Activated naive CD8-positive, alpha-beta T cell treated with anti-CD3 and anti-CD28 coated beads, Interleukin-2, amount 10 ng/mL, durations not matched to agents 7 days and 5 days (primary cell): ENCODE data around the gene DNMT1. TPM values are rescaled to one million over a fixed set of nuclear protein-coding genes. Genes with fewer than 3 reads are reported as not detected.

Source experiments
- ATAC-seq: fragments of 150-1000 bp; cut with Tn5 transposase; one replicate; pipeline ENCODE4 v1.10.0; 2021; ENCODE audit warnings: low read depth, moderate library complexity
- POLR2A ChIA-PET: fragments of 350-600 bp; sonication (Branson Sonifier 250); formaldehyde crosslinking; loops from one replicate; lab custom pipeline; 2021; ENCODE audit warnings: antibody characterized with exemption; lab: Charles Lee
- DNase-seq: peaks from one replicate; pipeline ENCODE4 v3.0.0; 2021
- H3K27ac Mint-ChIP-seq: one replicate; pipeline ENCODE4 v1.8.0; 2022; ENCODE audit warnings: mild to moderate bottlenecking, mixed read lengths
- H3K27me3 Mint-ChIP-seq: one replicate; pipeline ENCODE4 v1.8.0; 2022; ENCODE audit warnings: mild to moderate bottlenecking, moderate library complexity, mixed read lengths
- H3K36me3 Mint-ChIP-seq: one replicate; pipeline ENCODE4 v1.8.0; 2021; ENCODE audit warnings: mild to moderate bottlenecking, mixed read lengths
- H3K4me1 Mint-ChIP-seq: one replicate; pipeline ENCODE4 v1.8.0; 2021; ENCODE audit warnings: mixed read lengths
- H3K4me3 Mint-ChIP-seq: one replicate; pipeline ENCODE4 v1.8.0; 2022; ENCODE audit warnings: mild to moderate bottlenecking, moderate library complexity, mixed read lengths
- H3K9me3 Mint-ChIP-seq: one replicate; pipeline ENCODE4 v1.8.0; 2021; ENCODE audit warnings: mixed read lengths
- total RNA-seq, 2 experiments: library from RNA; stranded (reverse); gene quantifications; one replicate each; pipeline ENCODE4 v1.2.3, GENCODE V29; 2021

Gene DNMT1
- total RNA-seq, 2 experiments from 2014 or later = 347 to 384 TPM

DNA sequence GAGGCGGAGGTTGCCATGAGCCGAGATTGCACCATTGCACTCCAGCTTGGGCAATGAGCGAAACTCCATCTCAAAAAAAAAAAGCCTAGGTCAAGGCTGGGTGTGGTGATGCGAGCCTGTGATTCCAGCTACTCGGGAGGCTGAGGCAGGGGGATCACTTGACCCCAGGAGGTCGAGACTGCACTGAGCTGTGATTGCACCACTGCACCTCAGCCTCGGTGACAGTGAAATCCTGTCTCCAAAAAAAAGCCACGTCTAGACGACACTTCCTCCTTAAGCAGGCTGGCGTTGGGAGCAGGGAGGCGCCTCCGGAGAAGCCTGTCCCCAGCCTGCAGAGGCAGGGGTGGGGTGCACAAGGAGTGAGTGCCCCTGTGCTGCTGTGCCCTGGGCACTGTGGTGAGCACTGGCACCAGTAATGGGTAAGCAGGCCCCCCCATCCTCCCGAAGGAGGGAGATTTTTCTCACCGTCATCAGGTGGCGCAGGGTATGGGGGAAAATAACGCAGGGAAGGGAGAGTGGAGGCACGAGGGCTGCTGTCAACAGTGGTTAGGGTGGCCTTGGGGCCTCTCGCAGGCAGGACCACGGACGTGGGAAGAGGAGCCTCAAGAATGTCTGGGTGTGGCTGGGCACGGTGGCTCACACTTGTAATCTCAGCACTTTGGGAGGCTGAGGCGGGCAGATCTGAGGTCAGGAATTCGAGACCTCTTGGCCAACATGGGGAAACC lies 82.6 kb downstream of the DNMT1 start:
- DNase-seq = peak; percentile 54
- Mint-ChIP-seq H3K9me3 (no peaks in the 10 kb centered on the region), H3K4me3 (peak overlapping the region; percentile 88), H3K4me1 (peaks cover 33% of the 10 kb centered on the region), H3K27me3 (no peaks in the 10 kb centered on the region), H3K27ac (peak overlapping the region; percentile 93), H3K36me3 (peaks cover 35% of the 10 kb centered on the region)
- peak; percentile 13 for ATAC-seq
- POLR2A ChIA-PET = interaction anchor here (0.6 to 7.5 kb wide), 8 partner anchors 8 to 192 kb away, joined by 3 to 79 read pairs (median 4); partner anchors contain the start of genes ANGPTL6, DNMT1 and PPAN

DNA sequence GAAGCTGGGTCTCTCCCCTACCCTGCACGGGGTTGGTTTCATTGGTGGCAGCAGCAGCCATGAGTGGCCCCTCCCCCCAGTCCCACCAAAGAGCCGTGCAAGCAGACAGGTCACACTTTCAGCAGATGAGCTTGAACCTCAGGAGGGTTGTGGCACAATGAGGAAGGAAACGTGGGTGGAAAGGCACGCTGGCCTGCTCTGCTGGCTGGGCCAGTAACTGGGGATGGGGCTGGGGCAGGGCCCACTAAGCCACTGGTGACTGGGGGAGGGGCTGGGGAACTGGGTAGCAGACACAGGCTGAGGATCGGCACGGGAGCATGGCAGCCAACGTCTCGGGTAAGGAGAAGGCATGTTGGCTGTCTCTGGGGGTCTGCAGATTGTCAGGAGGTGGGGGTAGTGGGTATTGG lies 83.3 kb downstream of the DNMT1 start, which contains the start of gene P2RY11:
P2RY11 (plus strand) TSS at position 289 of the 407 bp plus-strand sequence; CDS start at position 318, 29 bp downstream.
- POLR2A ChIA-PET = interaction anchor here (0.6 to 7.5 kb wide), 7 partner anchors 7 to 611 kb away, joined by 3 to 79 read pairs (median 5); partner anchors contain the start of genes ANGPTL6, DNMT1 and PPAN
- Mint-ChIP-seq H3K4me3 (peak within 1 kb of the TSS; percentile 88), H3K27ac (peak within 1 kb of the TSS; percentile 93), H3K4me1 (peaks cover 38% of the 10 kb centered on the region), H3K27me3 (no peaks in the 10 kb centered on the region), H3K9me3 (no peaks in the 10 kb centered on the region), H3K36me3 (peaks cover 39% of the 10 kb centered on the region)
- peak; percentile 64 for DNase-seq
- peak; percentile 38 for ATAC-seq

DNA sequence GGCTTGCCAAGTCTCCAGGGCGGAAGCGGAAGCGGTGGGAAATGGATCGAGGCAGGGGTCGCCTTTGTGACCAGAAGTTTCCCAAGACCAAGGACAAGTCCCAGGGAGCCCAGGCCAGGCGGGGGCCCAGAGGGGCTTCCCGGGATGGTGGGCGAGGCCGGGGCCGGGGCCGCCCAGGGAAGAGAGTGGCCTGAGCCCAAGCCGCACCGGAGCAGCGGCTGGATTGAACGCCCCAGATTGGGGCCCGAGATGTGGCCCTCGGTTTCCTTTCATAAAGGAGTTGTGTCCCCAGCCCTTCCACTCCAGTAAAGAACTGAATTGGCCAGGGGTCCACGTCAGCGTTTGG lies 83.8 kb downstream of the DNMT1 start:
- Mint-ChIP-seq H3K4me1 (peaks cover 39% of the 10 kb centered on the region), H3K36me3 (peaks cover 38% of the 10 kb centered on the region), H3K9me3 (no peaks in the 10 kb centered on the region), H3K27me3 (no peaks in the 10 kb centered on the region), H3K4me3 (peak overlapping the region; percentile 88), H3K27ac (peak overlapping the region; percentile 93)
- no peak for DNase-seq
- ATAC-seq = no peak
- POLR2A ChIA-PET = interaction anchor here (0.5 to 7.5 kb wide), 7 partner anchors 7 to 610 kb away, joined by 4 to 79 read pairs (median 5); partner anchors contain the start of genes ANGPTL6, DNMT1 and PPAN

DNA sequence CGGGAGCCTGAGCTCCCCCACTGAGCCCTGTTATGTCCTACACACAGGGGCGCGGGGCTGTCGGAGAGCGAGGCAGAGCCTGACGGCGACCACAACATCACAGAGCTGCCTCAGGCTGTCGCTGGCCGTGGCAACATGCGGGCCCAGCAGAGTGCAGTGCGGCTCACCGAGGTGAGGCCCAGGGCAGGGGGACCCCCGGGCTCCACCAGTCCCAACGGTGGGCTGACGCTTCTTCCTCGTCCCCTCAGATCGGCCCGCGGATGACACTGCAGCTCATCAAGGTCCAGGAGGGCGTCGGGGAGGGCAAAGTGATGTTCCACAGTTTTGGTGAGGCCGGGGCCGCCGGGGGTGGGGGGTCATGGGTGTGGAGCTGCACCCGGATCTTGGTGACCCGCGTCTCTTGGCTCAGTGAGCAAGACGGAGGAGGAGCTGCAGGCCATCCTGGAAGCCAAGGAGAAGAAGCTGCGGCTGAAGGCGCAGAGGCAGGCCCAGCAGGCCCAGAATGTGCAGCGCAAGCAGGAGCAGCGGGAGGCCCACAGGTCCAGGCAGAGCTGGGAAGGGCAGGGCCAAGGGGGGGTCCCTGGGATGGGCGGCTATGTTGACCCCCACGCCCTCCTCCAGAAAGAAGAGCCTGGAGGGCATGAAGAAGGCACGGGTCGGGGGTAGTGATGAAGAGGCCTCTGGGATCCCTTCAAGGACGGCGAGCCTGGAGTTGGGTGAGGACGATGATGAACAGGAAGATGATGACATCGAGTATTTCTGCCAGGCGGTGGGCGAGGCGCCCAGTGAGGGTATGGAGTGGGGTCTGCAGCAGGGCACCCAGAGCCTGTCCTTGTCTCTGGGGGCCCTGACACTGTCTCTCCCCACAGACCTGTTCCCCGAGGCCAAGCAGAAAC lies 84.4 kb downstream of the DNMT1 start:
- Mint-ChIP-seq H3K4me1 (peaks cover 45% of the 10 kb centered on the region), H3K27ac (peak overlapping the region; percentile 89), H3K36me3 (peaks cover 38% of the 10 kb centered on the region), H3K4me3 (peak overlapping the region; percentile 78), H3K27me3 (no peaks in the 10 kb centered on the region), H3K9me3 (no peaks in the 10 kb centered on the region)
- DNase-seq (no peak), ATAC-seq (no peak)
- POLR2A ChIA-PET = interaction anchor here (0.5 to 7.5 kb wide), 4 partner anchors 6 to 29 kb away, joined by 3 to 79 read pairs (median 42); partner anchors contain the start of genes ANGPTL6 and PPAN

DNA sequence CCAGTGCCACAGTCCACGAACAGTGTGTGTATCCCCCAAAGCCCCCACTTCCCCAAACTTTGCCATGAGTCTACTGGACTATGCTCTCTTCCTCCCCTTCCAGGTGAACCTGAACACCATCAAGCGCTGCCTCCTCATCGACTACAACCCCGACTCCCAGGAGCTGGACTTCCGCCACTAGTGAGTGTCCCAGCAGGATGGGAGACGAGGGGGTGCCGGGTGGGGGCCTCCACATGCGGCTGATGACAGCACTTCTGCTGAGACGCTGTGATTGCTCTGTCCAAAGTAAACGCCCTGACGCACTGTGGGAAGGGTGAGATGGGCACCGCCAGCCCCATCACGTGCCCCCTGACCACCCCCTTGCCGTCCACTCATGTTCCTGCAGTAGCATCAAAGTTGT lies 85.2 kb downstream of the DNMT1 start:
- no peak for ATAC-seq
- H3K27me3 Mint-ChIP-seq = no peaks in the 10 kb centered on the region
- peaks cover 52% of the 10 kb centered on the region for H3K4me1 Mint-ChIP-seq
- POLR2A ChIA-PET = interaction anchor here (0.9 to 7.3 kb wide), 3 partner anchors 8 to 30 kb away, joined by 3 to 79 read pairs (median 9); no protein-coding TSS in a partner anchor
- H3K27ac Mint-ChIP-seq = peak overlapping the region; percentile 70
- no peaks in the 10 kb centered on the region for H3K9me3 Mint-ChIP-seq
- no peak for DNase-seq
- H3K4me3 Mint-ChIP-seq = peak overlapping the region; percentile 44
- H3K36me3 Mint-ChIP-seq = peaks cover 39% of the 10 kb centered on the region

DNA sequence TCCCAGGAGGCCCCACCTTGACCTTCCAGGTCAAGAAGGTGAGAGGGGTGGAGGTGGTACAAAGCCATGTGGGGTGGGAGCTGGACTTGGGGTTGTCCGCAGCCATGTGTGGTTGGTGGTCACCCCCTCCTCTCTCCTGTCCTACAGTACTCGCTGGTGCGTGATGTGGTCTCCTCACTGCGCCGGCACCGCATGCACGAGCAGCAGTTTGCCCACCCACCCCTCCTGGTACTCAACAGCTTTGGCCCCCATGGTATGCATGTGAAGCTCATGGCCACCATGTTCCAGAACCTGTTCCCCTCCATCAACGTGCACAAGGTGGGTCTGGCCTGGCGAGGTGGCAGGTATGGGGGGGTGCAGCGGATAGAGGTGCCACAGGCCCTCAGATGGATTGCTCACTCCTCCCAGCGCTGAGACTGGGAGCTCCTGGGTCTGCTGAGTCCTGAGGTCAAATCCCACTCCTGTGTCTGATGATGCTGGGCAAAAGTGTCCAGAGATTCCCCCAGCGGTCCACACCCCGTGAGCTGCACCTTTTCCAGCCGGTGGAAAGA lies 86.9 kb downstream of the DNMT1 start:
- Mint-ChIP-seq H3K27me3 (no peaks in the 10 kb centered on the region), H3K4me3 (peak overlapping the region; percentile 85), H3K9me3 (no peaks in the 10 kb centered on the region), H3K4me1 (peaks cover 55% of the 10 kb centered on the region), H3K36me3 (peaks cover 39% of the 10 kb centered on the region), H3K27ac (peak overlapping the region; percentile 100)
- POLR2A ChIA-PET = interaction anchor here (0.7 to 5.0 kb wide), 3 partner anchors 9 to 11 kb away, joined by 4 to 112 read pairs (median 9); no protein-coding TSS in a partner anchor
- no peak for DNase-seq
- no peak for ATAC-seq

DNA sequence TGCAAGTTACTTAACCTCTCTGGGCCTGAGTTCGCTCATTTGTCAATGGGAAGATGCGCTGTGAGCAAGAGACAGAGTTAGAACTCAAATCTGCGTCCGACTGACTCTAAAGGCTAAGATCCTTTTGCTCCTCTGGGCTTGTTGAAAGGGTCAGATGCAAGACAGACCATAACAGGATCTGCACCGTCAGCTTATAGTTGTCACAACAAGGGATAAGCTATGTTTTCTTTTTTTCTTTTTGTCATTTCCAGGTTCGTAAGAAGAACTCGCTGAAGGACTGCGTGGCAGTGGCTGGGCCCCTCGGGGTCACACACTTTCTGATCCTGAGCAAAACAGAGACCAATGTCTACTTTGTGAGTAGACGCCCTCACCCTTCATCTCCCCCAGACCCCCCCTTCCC lies 87.5 kb downstream of the DNMT1 start:
- Mint-ChIP-seq H3K4me3 (peak overlapping the region; percentile 85), H3K9me3 (no peaks in the 10 kb centered on the region), H3K36me3 (peaks cover 36% of the 10 kb centered on the region), H3K27me3 (no peaks in the 10 kb centered on the region), H3K27ac (peak overlapping the region; percentile 100), H3K4me1 (peaks cover 55% of the 10 kb centered on the region)
- ATAC-seq = no peak
- POLR2A ChIA-PET = interaction anchor here (1.2 to 5.0 kb wide), 4 partner anchors 10 to 24 kb away, joined by 3 to 112 read pairs (median 8); partner anchors contain the start of gene EIF3G
- no peak for DNase-seq

DNA sequence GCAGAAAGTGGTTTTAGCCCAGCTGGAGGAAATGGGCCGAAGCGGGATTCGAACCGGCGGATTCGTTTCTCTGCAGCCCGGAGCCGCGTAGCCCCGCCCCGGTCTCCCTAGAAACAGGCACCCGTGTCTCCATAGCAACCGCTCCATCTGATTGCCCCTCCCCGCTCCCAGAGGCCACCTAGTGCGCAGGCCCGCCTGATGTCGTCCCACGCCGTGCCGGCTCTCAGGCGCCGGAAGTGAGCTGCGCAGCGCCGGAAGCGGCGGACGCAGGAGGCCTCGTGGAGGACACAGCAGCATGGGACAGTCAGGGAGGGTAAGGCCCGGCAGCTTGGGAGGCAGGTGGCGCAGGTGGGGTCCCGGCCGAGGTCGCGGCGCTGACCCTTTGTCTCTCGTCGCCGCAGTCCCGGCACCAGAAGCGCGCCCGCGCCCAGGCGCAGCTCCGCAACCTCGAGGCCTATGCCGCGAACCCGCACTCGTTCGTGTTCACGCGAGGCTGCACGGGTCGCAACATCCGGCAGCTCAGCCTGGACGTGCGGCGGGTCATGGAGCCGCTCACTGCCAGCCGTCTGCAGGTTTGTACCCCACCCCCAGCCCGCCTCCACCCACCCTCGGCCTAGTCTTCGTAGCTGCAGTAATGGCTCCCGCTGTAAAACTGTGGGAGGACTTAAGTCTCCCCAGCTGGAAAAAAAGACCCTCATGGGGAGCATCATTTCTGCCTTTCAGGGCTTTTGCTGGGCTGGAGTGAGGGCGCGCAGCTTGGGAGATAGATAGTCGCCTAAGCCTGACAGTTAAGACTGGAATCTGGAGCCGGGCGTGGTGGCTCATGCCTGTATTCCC lies 88.4 kb downstream of the DNMT1 start, which contains the start of gene PPAN:
PPAN (plus strand) TSS at position 263 of the 837 bp plus-strand sequence; CDS start at position 296, 33 bp downstream.
- Mint-ChIP-seq H3K4me1 (peaks cover 50% of the 10 kb centered on the region), H3K9me3 (no peaks in the 10 kb centered on the region), H3K27me3 (no peaks in the 10 kb centered on the region), H3K36me3 (peaks cover 32% of the 10 kb centered on the region), H3K27ac (peak within 1 kb of the TSS; percentile 100), H3K4me3 (peak within 1 kb of the TSS; percentile 85)
- ATAC-seq = peak; percentile 72
- POLR2A ChIA-PET = interaction anchor here (0.6 to 5.7 kb wide), 10 partner anchors 8 to 280 kb away, joined by 3 to 112 read pairs (median 5); partner anchors contain the start of genes DNMT1, EIF3G and P2RY11
- peak; percentile 94 for DNase-seq

DNA sequence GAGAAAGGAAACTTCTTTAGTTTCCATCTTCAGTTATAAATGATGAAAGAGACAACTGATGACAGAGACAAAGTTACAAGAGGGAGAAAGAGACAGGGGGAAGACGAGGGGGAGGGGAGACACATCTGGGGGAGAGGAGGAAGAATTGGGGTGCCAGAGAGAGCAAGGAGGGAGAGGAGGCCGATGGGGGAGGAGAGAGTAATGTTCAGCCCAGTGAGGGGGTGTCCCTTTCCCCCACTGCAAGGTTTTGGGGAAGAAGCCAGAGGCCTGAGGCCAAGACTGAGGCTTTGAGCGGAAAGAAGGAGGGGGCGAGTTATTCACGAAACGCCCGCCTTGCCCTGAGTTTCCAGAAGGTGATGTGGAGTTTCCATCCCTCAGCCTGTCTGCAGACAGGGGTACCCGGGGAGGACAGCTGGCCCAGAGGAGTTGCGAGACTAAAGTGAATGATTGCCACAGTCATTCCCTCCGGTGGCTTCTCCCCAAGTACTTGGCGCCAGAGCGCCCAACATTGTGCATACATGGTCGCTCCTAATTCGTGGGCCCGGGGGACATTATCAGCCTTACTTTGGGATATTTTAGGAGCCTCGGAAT lies 89.1 kb downstream of the DNMT1 start:
- Mint-ChIP-seq H3K4me1 (peaks cover 48% of the 10 kb centered on the region), H3K27ac (peak overlapping the region; percentile 100), H3K9me3 (no peaks in the 10 kb centered on the region), H3K4me3 (peak overlapping the region; percentile 85), H3K27me3 (no peaks in the 10 kb centered on the region), H3K36me3 (peaks cover 29% of the 10 kb centered on the region)
- ATAC-seq = peak; percentile 19
- no peak for DNase-seq
- POLR2A ChIA-PET = interaction anchor here (0.6 to 5.7 kb wide), 10 partner anchors 8 to 279 kb away, joined by 3 to 112 read pairs (median 5); partner anchors contain the start of genes DNMT1, EIF3G and P2RY11

DNA sequence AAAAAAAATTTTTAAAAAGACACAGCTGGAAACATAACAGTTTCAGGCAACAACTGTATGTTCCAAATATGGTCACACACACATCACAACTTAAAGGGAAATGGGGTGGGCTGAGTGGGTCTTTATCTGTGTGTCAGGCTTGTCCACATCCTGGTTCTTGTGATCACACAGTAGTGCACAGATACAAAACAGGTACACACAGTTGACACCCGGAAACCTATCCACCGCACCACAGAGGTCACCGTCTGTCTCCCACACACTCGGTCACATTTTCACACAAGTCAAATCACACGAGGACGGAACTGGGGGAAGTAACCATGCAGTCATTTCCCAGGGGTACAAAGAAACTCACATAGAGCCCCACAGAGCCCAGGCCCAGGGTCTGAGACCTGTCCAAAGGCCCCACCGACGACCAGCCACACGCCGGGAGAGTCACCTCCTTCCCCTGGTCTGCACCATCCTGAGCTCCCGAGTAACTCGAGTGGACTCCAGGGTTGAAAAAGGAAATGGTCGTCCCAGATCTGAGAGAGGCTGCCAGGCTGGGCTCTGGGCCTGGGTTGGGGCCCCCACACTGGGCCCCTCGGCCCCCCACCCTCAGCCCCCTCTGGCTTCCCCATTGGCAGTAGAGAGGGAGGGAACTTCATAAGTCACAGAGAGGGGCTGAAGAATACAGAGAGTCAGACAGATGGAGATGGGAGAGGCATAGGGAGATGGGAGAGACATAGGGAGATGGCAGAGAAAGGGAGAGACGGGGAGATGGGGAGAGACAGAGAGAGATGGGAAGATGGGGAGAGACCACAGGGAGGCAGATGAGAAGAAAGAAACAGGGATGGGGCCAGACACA lies 89.9 kb downstream of the DNMT1 start:
- Mint-ChIP-seq H3K9me3 (no peaks in the 10 kb centered on the region), H3K27ac (peak overlapping the region; percentile 100), H3K27me3 (no peaks in the 10 kb centered on the region), H3K4me3 (peak overlapping the region; percentile 85), H3K4me1 (peaks cover 46% of the 10 kb centered on the region), H3K36me3 (peaks cover 25% of the 10 kb centered on the region)
- peak; percentile 79 for DNase-seq
- POLR2A ChIA-PET = interaction anchor here (0.6 to 5.7 kb wide), 10 partner anchors 8 to 464 kb away, joined by 3 to 112 read pairs (median 6); partner anchors contain the start of genes DNMT1 and P2RY11
- peak; percentile 73 for ATAC-seq
